Bronchial epithelial cell (primary cell): Measurements from ENCODE around the gene USH1C. TPM values are rescaled to one million over a fixed set of nuclear protein-coding genes. Genes with fewer than 3 reads are reported as not detected.

Experiments
- DNase-seq: peaks from one replicate; pipeline ENCODE4 v3.0.0-alpha.2; 2010; ENCODE audit warnings: low read depth
- FAIRE-seq: peaks from 2 replicates; lab custom pipeline; 2011; peaks lifted over from hg19 to GRCh38; lab: Jason Lieb, UNC
- H3K27me3 ChIP-seq: 2 replicates; pipeline ENCODE4 v1.5.1; 2011; ENCODE audit warnings: low read length; ENCODE audit not compliant: control insufficient read depth, insufficient read depth
- H3K36me3 ChIP-seq: 2 replicates; pipeline ENCODE4 v1.5.1; 2011; ENCODE audit warnings: low read length; ENCODE audit not compliant: control insufficient read depth, insufficient read depth
- H3K4me3 ChIP-seq: 2 replicates; pipeline ENCODE4 v1.5.1; 2011; ENCODE audit warnings: mild to moderate bottlenecking, low read depth, low read length, control low read depth
- total RNA-seq: library from RNA; depleted of rRNA; stranded (reverse); fragments of >200 nt; gene quantifications from 2 replicates; pipeline ENCODE4 v1.2.1, GENCODE V29; 2014
- TF ChIP-seq, protein P1 (sequence below): IDR thresholded peaks from 2 replicates; pipeline ENCODE4 v1.5.1; 2011; ENCODE audit warnings: mild to moderate bottlenecking, moderate library complexity, low read length, control low read depth, inconsistent platforms; ENCODE audit not compliant: insufficient read depth, severe bottlenecking

USH1C gene
- total RNA-seq, 1 donor from 2014 or later, result not detected

DNA sequence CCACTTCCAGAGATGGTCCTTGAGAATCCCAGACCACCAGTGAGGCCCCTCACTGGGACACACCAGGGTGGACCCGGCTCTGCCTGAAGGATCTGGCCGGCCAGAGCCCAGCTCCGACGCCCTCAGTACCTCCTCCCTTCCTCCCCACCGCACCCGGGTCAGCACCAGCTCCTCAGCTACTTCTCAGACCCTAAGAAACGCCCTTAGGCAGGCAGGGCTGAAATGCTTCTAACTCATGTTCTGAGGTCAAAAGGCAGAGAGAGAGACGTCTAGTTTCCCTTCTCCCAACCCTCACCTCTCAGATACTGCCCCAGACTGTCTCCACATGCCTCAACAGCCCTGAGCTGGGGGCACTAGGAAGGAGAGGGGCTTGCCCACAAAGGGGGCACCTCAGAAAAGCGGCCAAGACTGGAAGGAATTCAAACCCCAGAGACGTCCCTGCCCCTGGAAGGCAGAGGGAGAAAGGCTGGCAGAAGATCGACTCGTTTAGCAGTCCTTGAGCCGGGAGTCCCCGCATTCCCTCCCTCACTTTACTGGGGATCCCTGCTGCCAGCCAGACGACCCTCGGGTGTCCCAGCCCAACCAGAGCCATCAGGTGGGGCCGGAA lies 539 bp downstream of the USH1C start:
- DNase-seq, result no peak
- FAIRE-seq, result peak; percentile 77
- H3K36me3 ChIP-seq, result no peaks in the 10 kb centered on the region
- no peak overlapping the region for H3K4me3 ChIP-seq
- TF ChIP-seq, protein P1, sequence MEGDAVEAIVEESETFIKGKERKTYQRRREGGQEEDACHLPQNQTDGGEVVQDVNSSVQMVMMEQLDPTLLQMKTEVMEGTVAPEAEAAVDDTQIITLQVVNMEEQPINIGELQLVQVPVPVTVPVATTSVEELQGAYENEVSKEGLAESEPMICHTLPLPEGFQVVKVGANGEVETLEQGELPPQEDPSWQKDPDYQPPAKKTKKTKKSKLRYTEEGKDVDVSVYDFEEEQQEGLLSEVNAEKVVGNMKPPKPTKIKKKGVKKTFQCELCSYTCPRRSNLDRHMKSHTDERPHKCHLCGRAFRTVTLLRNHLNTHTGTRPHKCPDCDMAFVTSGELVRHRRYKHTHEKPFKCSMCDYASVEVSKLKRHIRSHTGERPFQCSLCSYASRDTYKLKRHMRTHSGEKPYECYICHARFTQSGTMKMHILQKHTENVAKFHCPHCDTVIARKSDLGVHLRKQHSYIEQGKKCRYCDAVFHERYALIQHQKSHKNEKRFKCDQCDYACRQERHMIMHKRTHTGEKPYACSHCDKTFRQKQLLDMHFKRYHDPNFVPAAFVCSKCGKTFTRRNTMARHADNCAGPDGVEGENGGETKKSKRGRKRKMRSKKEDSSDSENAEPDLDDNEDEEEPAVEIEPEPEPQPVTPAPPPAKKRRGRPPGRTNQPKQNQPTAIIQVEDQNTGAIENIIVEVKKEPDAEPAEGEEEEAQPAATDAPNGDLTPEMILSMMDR, result no peak
- peaks cover 3% of the 10 kb centered on the region for H3K27me3 ChIP-seq

DNA sequence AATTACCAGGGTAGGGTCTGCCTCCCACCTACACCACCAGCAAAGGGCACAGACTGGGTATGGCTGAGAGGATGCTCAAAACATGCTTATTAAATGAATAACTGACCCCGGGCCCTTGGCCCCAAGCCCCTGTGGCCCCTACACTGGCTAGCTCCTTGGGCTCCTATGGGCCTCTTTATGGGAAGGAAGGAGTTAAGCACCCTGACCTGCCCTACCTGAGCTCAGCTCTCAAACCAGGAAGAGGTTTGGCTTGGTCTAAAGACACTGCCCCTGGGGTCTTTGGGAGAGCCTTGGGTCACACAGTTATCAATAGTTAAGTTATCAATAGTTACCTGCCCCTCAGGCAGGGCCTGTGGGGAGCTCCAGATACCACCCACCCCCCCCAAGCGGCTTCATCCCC lies 1.2 kb downstream of the USH1C start:
- Histone ChIP-seq H3K36me3 (no peaks in the 10 kb centered on the region), H3K4me3 (no peak overlapping the region), H3K27me3 (peaks cover 3% of the 10 kb centered on the region)
- TF ChIP-seq, protein P1, result no peak
- no peak for DNase-seq
- no peak for FAIRE-seq

DNA sequence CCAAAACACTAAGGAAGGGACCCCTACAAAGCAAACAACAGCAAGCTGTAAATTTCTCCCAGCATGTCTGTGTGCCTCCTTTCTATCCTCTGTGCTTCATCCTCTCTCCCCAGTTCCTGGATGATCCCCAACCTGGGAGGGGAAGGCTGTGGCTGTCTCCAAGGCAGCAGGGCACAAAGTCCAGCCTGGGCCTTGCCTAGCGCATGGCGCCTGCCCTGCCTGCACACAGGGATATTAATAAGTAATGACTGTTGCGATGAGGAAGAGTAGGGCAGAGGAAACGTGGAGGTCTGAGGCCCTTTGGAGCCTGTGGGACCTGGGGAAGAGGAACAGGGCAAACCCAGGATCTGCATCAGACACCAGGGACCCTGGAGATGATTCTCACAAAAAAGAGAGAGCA lies 2.0 kb downstream of the USH1C start:
- H3K36me3 ChIP-seq, result no peaks in the 10 kb centered on the region
- FAIRE-seq (no peak), DNase-seq (no peak)
- no peak overlapping the region for H3K4me3 ChIP-seq
- TF ChIP-seq, protein P1, result no peak
- peaks cover 5% of the 10 kb centered on the region for H3K27me3 ChIP-seq

GRCh38 chr11:17541330-17541885 lies 2.8 kb downstream of the USH1C start:
- no peak for FAIRE-seq
- TF ChIP-seq, protein P1, result no peak
- Histone ChIP-seq H3K27me3 (peaks cover 5% of the 10 kb centered on the region), H3K36me3 (no peaks in the 10 kb centered on the region), H3K4me3 (no peak overlapping the region)
- DNase-seq, result no peak

DNA sequence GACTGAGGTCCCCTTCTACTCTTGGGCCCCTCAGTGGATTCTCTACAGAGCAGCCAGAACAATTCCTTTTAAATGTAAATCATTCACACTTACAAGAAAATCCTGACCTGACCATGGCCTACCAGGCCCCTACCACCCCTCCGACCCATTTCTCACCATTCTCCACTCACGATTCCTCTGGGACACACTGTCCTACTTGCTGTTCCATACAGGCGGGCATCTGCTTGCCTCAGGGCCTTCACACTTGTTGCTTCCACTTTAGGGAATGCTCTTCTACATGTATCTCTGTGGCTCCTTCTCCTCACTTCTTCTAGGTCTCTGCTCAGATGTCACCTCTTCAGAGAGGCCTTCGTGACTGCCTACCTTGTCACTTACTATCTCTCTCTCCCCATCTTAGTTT lies 3.4 kb downstream of the USH1C start:
- Histone ChIP-seq H3K27me3 (peaks cover 5% of the 10 kb centered on the region), H3K4me3 (no peak overlapping the region), H3K36me3 (no peaks in the 10 kb centered on the region)
- no peak for FAIRE-seq
- TF ChIP-seq, protein P1, result no peak
- no peak for DNase-seq

DNA sequence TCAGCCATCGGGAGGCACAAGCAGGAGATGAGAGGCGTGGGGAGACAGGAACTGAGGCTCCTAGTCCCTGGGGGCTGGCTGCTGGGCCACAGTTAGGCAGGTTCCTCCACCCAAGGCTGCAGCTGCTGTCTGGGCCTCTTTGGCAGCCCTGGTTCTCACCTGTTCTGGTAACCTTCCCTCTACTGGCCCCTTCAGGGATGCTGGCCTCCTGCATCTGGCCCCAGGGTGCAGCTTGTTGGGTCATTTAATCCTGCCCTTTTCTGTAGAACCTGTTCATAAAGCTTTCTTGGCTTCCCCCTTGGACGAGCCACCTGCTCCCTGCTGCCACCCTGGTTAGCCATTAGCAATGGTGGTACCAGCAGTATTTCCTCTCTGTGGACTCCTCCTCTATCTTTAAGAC lies 5.5 kb downstream of the USH1C start:
- no peaks in the 10 kb centered on the region for H3K36me3 ChIP-seq
- FAIRE-seq, result no peak
- no peak for DNase-seq
- TF ChIP-seq, protein P1, result no peak
- H3K4me3 ChIP-seq, result no peak overlapping the region
- peaks cover 4% of the 10 kb centered on the region for H3K27me3 ChIP-seq
